NCI-H2081 (cell line): ENCODE data around the gene KRTAP4-6.
"Not testable (repeated sequence)": the region's sequence is repeated elsewhere in the genome, so short reads cannot be mapped to it uniquely, and the experiment has no call there.

Source experiments
- DNase-seq, 2 experiments: peaks; one replicate each; lab custom pipeline; 2025; lab: John Stamatoyannopoulos, UW

Gene KRTAP4-6

GRCh38 chr17:41147531-41148204, 7.3 kb upstream of the KRTAP4-6 start:
- no peak for DNase-seq

GRCh38 chr17:41145261-41145660, 4.9 kb upstream of the KRTAP4-6 start:
- DNase-seq = no peak

- DNase-seq = no peak
These were observed 4.5 kb upstream of the KRTAP4-6 start for GRCh38 chr17:41144846-41145245.

- DNase-seq = no peak
These were observed 1.0 kb upstream of the KRTAP4-6 start for GRCh38 chr17:41141361-41141760.

- not testable (repeated sequence) for DNase-seq
These were observed 479 bp downstream of the KRTAP4-6 start for GRCh38 chr17:41139865-41140264.

- no peak for DNase-seq
These were observed 6.2 kb downstream of the KRTAP4-6 start for GRCh38 chr17:41133880-41134735.

- DNase-seq = no peak
These were observed 8.4 kb downstream of the KRTAP4-6 start for GRCh38 chr17:41131979-41132378.

- no peak for DNase-seq
These were observed 13.0 kb downstream of the KRTAP4-6 start for GRCh38 chr17:41127371-41127770.

- DNase-seq = no peak
These were observed 13.9 kb downstream of the KRTAP4-6 start for GRCh38 chr17:41126412-41126811.

- no peak for DNase-seq
These were observed 15.3 kb downstream of the KRTAP4-6 start for GRCh38 chr17:41125064-41125463.

- DNase-seq = not testable (repeated sequence)
These were observed 16.4 kb downstream of the KRTAP4-6 start, which contains the start of gene KRTAP4-12 for GRCh38 chr17:41123991-41124371. Gene KRTAP4-12, minus strand, starts transcription at chr17:41124182. Its CDS starts 60 bp downstream, at chr17:41124122.

- DNase-seq = not testable (repeated sequence)
These were observed 16.9 kb downstream of the KRTAP4-6 start for GRCh38 chr17:41123292-41123990.

GRCh38 chr17:41121742-41122141, 18.6 kb downstream of the KRTAP4-6 start:
- DNase-seq = no peak

GRCh38 chr17:41119696-41120690, 20.4 kb downstream of the KRTAP4-6 start:
- DNase-seq = not testable (repeated sequence)

- no peak for DNase-seq
These were observed 21.6 kb downstream of the KRTAP4-6 start for GRCh38 chr17:41118721-41119120.

GRCh38 chr17:41117846-41118386, 22.4 kb downstream of the KRTAP4-6 start, which contains the start of gene KRTAP4-11:
Gene KRTAP4-11, minus strand, starts transcription at chr17:41118373. Its CDS starts 58 bp downstream, at chr17:41118315.
- not testable (repeated sequence) for DNase-seq

- no peak for DNase-seq
These were observed 24.0 kb downstream of the KRTAP4-6 start for GRCh38 chr17:41116297-41116696.

GRCh38 chr17:41111151-41111885, 29.0 kb downstream of the KRTAP4-6 start:
- DNase-seq = no peak

- not testable (repeated sequence) for DNase-seq
These were observed 31.5 kb downstream of the KRTAP4-6 start for GRCh38 chr17:41108728-41109386.
